ENCODE results near the gene RHEBL1.

The RHEBL1 gene

DNA sequence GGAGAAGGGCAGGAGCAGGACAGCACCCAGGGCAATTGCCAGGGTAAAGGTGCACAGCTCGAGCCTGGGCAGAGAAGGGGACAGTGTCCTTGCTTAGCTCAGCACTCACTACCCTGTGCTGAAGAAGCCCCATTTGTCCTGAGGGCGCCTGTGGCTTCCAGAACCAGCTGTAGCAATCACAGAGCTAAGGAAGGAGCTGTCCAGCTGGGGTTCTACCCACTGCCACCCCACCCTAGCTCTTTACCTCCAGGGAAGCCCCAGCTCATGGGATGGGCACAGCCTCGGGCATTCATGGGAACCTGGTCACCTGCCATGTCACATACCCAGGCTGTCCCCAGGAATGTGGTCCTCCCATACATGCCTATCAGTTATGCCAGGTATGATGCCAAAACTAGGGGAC is 35.0 kb upstream of the RHEBL1 start:
- Histone ChIP-seq H3K9me3 (ENCODE audit: control insufficient read depth, insufficient read depth, low read length) (no peaks in the 10 kb centered on the region), H3K79me2 (ENCODE audit: control insufficient read depth, low read length) (peaks cover 10% of the 10 kb centered on the region; the same call in 1 of the 2 replicates), H3K27me3 (ENCODE audit: control insufficient read depth, low read length) (no peaks in the 10 kb centered on the region), H3K36me3 (ENCODE audit: control insufficient read depth, low read length) (peaks cover 5% of the 10 kb centered on the region; the same call in 1 of the 2 replicates), H3K4me3 (ENCODE audit: low read length) (no peak overlapping the region), H3K4me1 (ENCODE audit: control insufficient read depth, low read length) (peaks cover 32% of the 10 kb centered on the region), H3K4me2 (ENCODE audit: low read length) (no peak overlapping the region), H3K9me2 (replicated peaks; ENCODE audit: control insufficient read depth, low read length) (no peaks in the 10 kb centered on the region), H3K27ac (ENCODE audit: low read depth, low read length) (no peak overlapping the region), H4K20me1 (ENCODE audit: control insufficient read depth, insufficient read depth, low read depth, low read length) (no peaks in the 10 kb centered on the region), H3F3A (ENCODE audit: control insufficient read depth, insufficient read depth) (no peaks in the 10 kb centered on the region)
- TF ChIP-seq CTCF (IDR thresholded peaks at IDR 0.05; ENCODE audit: low read depth, low read length, poor library complexity, severe bottlenecking) (no peak), EZH2phosphoT487 (IDR thresholded peaks at IDR 0.05; ENCODE audit: borderline replicate concordance, low read length) (no peak)

DNA sequence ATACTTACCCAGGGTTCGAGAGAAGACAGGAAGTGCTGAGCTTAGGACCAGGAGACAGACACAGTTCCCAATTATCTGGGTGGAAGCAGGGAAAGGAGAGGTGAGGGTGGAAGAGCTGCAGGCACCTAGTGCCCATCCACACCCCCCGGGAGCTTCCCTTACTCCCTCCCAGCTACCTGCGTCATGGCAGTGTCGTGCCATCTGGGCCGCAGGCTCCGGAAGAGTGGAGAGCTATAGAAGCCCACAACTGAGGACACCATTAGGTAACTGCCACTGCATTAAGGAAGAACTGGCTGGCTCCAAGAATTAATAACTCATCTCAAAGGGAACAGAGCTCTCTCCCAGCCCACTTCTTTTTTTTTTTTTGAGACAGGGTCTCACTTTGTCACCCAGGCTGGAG is 30.6 kb upstream of the RHEBL1 start:
- Histone ChIP-seq H3K79me2 (ENCODE audit: control insufficient read depth, low read length) (no peaks in the 10 kb centered on the region), H3F3A (ENCODE audit: control insufficient read depth, insufficient read depth) (no peaks in the 10 kb centered on the region), H3K4me2 (ENCODE audit: low read length) (no peak overlapping the region), H3K27ac (ENCODE audit: low read depth, low read length) (no peak overlapping the region), H3K4me1 (ENCODE audit: control insufficient read depth, low read length) (peaks cover 6% of the 10 kb centered on the region), H3K9me2 (replicated peaks; ENCODE audit: control insufficient read depth, low read length) (no peaks in the 10 kb centered on the region), H3K4me3 (ENCODE audit: low read length) (no peak overlapping the region), H3K36me3 (ENCODE audit: control insufficient read depth, low read length) (peaks cover 5% of the 10 kb centered on the region; the same call in 1 of the 2 replicates), H4K20me1 (ENCODE audit: control insufficient read depth, insufficient read depth, low read depth, low read length) (0 out of 2 replicates have a peak, but pooled peaks cover 2% of the 10 kb centered on the region), H3K9me3 (ENCODE audit: control insufficient read depth, insufficient read depth, low read length) (no peaks in the 10 kb centered on the region), H3K27me3 (ENCODE audit: control insufficient read depth, low read length) (peaks cover 4% of the 10 kb centered on the region; the same call in 1 of the 2 replicates)
- TF ChIP-seq EZH2phosphoT487 (IDR thresholded peaks at IDR 0.05; ENCODE audit: borderline replicate concordance, low read length) = no peak
- TF ChIP-seq CTCF (IDR thresholded peaks at IDR 0.05; ENCODE audit: low read depth, low read length, poor library complexity, severe bottlenecking) = no peak

DNA sequence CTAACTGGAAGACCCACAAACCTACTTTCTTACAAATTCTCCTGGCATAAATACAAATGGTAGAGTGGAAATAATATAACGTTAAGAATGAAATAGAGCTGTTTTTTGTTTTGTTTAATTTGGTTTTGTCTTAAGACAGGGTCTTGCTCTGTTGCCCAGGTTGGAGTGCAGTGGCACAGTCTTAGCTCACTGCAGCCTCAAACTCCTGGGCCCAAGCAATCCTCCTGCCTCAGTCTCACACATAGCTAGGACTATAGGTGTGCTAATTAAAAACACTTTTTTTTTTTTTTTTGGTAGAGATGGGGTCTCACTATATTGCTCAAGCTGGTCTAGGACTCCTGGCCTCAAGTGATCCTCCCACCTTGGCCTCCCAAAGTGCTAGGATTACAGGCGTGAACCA is 28.9 kb upstream of the RHEBL1 start:
- Histone ChIP-seq H3K4me3 (ENCODE audit: low read length) (no peak overlapping the region), H3F3A (ENCODE audit: control insufficient read depth, insufficient read depth) (no peaks in the 10 kb centered on the region), H3K27me3 (ENCODE audit: control insufficient read depth, low read length) (peaks cover 20% of the 10 kb centered on the region), H3K79me2 (ENCODE audit: control insufficient read depth, low read length) (no peaks in the 10 kb centered on the region), H3K27ac (ENCODE audit: low read depth, low read length) (no peak overlapping the region), H3K4me1 (ENCODE audit: control insufficient read depth, low read length) (peaks cover 5% of the 10 kb centered on the region; the same call in 1 of the 2 replicates), H3K36me3 (ENCODE audit: control insufficient read depth, low read length) (peaks cover 2% of the 10 kb centered on the region; the same call in 1 of the 2 replicates), H4K20me1 (ENCODE audit: control insufficient read depth, insufficient read depth, low read depth, low read length) (0 out of 2 replicates have a peak, but pooled peaks cover 2% of the 10 kb centered on the region), H3K9me3 (ENCODE audit: control insufficient read depth, insufficient read depth, low read length) (no peaks in the 10 kb centered on the region), H3K9me2 (replicated peaks; ENCODE audit: control insufficient read depth, low read length) (no peaks in the 10 kb centered on the region), H3K4me2 (ENCODE audit: low read length) (no peak overlapping the region)
- no peak for TF ChIP-seq CTCF (IDR thresholded peaks at IDR 0.05; ENCODE audit: low read depth, low read length, poor library complexity, severe bottlenecking)
- no peak for TF ChIP-seq EZH2phosphoT487 (IDR thresholded peaks at IDR 0.05; ENCODE audit: borderline replicate concordance, low read length)
